ENCODE measurements around the gene CSRP2. TPM values are rescaled to one million over a fixed set of nuclear protein-coding genes. Genes with fewer than 3 reads are reported as not detected.

CSRP2 gene
- total RNA-seq, 1 donor from 2014 or later: 28.5 TPM

DNA sequence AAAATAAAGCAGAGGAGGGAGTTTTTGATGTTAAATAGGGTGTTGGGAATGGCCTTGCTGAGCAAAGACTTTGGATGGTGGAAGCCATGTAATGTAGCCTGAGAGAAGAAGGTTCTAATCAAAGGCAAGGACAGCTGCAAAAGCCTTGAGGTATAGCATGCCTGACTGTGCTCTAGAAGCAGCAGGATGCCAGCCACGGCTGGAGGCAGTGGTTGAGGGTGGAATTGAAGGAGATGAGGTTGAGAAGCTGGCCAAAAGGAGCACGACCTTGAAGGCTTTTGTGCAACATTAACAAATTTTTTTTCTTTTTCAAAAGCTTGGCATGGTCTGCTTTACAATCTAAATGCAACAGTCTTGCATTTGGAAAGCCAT lies 42.3 kb upstream of the CSRP2 start:
- no peak for DNase-seq
- no peaks in the 10 kb centered on the region for H3K27me3 ChIP-seq
- no peak overlapping the region for H3K27ac ChIP-seq
- TF ChIP-seq, protein P1, sequence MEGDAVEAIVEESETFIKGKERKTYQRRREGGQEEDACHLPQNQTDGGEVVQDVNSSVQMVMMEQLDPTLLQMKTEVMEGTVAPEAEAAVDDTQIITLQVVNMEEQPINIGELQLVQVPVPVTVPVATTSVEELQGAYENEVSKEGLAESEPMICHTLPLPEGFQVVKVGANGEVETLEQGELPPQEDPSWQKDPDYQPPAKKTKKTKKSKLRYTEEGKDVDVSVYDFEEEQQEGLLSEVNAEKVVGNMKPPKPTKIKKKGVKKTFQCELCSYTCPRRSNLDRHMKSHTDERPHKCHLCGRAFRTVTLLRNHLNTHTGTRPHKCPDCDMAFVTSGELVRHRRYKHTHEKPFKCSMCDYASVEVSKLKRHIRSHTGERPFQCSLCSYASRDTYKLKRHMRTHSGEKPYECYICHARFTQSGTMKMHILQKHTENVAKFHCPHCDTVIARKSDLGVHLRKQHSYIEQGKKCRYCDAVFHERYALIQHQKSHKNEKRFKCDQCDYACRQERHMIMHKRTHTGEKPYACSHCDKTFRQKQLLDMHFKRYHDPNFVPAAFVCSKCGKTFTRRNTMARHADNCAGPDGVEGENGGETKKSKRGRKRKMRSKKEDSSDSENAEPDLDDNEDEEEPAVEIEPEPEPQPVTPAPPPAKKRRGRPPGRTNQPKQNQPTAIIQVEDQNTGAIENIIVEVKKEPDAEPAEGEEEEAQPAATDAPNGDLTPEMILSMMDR (IDR thresholded peaks at IDR 0.05): no peak
- H3K9me3 ChIP-seq: no peaks in the 10 kb centered on the region
- ATAC-seq: no peak
- no peak overlapping the region for H3K4me3 ChIP-seq
- intact Hi-C loops (cut with DNase I): no loop called here
- H3K4me1 ChIP-seq: no peaks in the 10 kb centered on the region
- H3K36me3 ChIP-seq: no peaks in the 10 kb centered on the region

DNA sequence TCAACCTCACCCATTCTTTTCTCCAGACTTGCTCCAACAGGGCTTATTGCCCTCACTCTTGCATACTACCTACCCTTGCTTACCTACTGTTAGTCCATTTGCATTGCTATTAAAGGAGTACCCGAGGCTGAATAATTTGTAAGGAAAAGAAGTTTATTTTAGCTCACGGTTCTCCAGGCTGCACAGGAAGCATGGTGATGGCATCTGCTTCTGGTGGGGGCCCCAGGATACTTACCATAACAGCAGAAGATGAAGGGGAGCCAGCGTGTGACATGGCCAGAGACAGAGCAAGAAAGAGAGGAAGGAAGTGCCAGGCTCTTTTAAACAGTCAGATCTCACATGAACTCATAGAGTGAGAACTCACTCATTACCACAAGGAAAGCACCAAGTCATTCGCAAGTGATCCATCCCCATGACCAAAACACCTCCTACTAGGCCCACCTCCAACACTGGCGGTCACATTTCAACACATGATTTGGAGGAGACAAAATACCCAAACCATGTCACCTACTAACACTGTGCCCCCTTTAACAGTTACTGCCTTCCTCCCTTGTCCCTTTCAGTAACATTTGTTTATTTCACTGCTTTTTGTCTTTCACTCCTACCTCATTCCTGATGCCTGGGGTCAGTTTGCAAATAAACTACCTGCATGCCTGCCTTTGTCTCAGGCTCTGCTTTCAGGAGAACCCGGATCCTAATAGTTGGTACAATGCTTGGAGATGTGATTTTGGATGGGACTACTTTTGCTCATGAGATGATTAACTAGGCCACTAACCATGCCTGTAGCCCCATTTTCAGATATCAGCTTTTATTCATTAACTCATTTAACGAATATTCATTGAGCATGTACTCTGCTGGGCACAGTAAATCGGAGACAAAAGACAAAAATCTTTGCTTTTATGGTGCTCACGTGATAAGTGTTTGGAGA lies 41.6 kb upstream of the CSRP2 start:
- Histone ChIP-seq H3K27ac (no peak overlapping the region), H3K27me3 (no peaks in the 10 kb centered on the region), H3K9me3 (no peaks in the 10 kb centered on the region), H3K36me3 (no peaks in the 10 kb centered on the region), H3K4me3 (no peak overlapping the region), H3K4me1 (no peaks in the 10 kb centered on the region)
- intact Hi-C loops (cut with DNase I): no loop called here
- no peak for DNase-seq
- no peak for ATAC-seq
- TF ChIP-seq, protein P1 (IDR thresholded peaks at IDR 0.05): no peak

DNA sequence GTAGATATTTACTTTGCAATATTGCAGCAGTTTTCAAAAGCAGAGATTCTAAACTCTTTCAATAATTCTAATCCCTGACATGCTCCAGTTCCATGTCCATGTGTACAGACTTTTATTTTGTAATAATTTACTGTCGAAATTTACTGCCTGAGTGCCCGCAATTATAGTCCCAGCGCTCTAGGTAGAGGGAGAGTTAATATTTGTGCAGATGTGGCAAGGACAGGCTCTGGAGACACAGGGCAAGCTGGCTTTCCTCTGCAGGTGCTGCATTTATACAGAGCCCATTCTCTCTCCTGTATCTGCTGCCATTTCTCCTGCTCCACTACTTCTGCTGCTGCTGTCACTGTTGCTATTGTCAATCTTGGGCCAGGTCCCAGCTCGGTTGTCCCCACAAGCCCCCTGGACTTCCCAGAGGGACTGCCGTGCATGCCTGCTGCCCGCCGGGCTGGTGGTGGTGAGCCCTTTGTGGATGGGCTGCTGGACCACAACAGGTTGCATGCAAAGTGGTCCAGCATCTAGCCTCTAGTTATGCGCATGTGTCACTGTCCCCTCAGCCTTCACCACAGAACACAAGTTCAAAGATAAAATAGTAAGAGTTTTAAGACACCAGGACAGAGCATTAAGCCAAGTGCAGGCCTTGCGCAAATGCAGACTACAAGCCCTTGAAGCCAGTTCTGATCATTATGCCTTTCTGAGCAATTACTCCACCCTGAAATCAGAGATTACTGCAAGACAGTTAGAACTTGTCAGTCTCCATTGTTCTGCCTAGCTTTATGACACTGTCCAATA lies 40.8 kb upstream of the CSRP2 start:
- Histone ChIP-seq H3K9me3 (no peaks in the 10 kb centered on the region), H3K27ac (no peak overlapping the region), H3K27me3 (no peaks in the 10 kb centered on the region), H3K36me3 (no peaks in the 10 kb centered on the region), H3K4me3 (no peak overlapping the region), H3K4me1 (no peaks in the 10 kb centered on the region)
- ATAC-seq (no peak), DNase-seq (no peak)
- TF ChIP-seq, protein P1 (IDR thresholded peaks at IDR 0.05): no peak
- intact Hi-C loops (cut with DNase I): no loop called here

DNA sequence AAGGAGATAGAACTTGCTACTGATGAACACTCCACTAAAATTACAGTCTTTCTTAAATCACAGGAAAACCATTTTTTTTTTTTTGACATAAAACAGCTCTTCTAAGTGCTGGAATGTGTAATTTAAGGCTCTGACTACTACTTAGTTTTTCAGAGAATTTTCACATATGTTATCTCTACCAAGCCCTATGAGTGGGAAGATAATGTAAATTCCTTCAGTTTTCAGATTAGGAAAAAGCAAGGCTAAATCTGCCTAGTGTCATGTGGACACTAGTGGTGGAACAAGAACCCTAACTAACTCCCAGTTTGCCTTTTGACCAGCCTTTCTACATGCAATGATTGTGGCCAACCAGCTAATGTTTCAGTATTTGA lies 37.3 kb upstream of the CSRP2 start:
- Histone ChIP-seq H3K27ac (no peak overlapping the region), H3K36me3 (no peaks in the 10 kb centered on the region), H3K4me3 (no peak overlapping the region), H3K4me1 (no peaks in the 10 kb centered on the region), H3K27me3 (no peaks in the 10 kb centered on the region), H3K9me3 (no peaks in the 10 kb centered on the region)
- no peak for ATAC-seq
- TF ChIP-seq, protein P1 (IDR thresholded peaks at IDR 0.05): no peak
- no peak for DNase-seq
- intact Hi-C loops (cut with DNase I): no loop called here

DNA sequence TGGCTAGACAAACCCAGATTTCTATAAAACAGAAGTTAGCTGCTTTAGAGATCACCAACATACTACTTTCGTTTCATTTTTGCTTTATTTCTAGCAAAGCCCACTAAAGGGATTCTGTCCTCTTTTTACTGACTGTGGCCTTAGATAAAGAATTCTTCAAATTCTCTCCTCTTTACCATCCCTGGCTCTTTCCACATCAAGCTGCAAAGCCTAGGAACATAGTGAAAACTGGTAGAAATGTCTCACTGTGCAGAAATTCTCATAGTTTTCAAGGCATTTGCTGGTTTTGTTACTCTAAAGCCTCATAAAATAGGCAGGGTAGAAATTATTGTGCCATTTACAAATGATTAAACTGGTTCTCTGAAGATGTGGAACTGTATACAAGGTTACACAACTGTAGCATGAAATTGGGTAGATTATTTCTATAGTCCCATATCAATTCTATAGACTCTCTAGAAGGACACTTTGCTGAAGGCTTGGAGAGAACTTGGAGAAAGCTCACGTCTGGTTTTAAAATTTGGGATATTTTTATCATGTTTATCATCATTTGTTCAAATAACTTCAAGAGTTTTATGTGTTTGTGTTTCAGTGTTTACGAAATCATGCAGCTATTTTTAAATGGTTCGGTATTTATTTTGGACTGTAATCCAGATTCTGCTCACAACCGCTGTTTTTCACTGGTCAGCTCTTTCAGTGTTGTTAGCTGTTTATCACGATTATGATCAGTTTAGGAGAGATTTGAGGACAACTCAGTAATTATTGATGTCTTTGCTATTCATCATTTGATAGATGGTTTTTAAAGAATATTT lies 36.7 kb upstream of the CSRP2 start:
- no peaks in the 10 kb centered on the region for H3K27me3 ChIP-seq
- H3K27ac ChIP-seq: no peak overlapping the region
- ATAC-seq (no peak), DNase-seq (no peak)
- no peaks in the 10 kb centered on the region for H3K36me3 ChIP-seq
- no peaks in the 10 kb centered on the region for H3K4me1 ChIP-seq
- H3K9me3 ChIP-seq: no peaks in the 10 kb centered on the region
- no peak overlapping the region for H3K4me3 ChIP-seq
- TF ChIP-seq, protein P1 (IDR thresholded peaks at IDR 0.05): no peak
- intact Hi-C loops (cut with DNase I): no loop called here
